ENCODE results near the gene PPP1R13B. TPM values are rescaled to one million over a fixed set of nuclear protein-coding genes. Genes with fewer than 3 reads are reported as not detected.

The PPP1R13B gene
- total and polyA plus RNA-seq, 2 experiments from 2014 or later: 2.0 to 8.5 TPM

DNA sequence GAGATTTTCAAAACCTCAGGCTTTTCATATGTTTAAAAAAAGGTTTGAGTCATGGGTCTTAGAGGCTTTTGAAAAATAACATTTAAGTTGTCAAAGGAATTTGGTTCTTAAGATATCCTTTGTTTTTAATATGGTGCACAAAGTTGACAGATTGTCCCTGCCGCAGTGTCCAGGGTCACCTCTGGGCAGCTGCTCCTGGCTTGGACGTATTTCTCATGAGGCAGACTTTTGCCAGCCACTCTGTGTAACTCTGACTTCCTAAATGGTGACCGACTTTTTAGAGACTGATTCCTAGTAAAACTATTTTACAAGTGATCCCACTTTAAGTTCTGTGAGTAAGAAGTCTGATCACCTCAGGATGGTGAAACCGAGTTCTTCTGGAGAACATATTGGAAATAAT lies 159.7 kb downstream of the PPP1R13B start:
- Histone ChIP-seq H3K4me3 (no peak overlapping the region), H3F3A (replicated peaks; ENCODE audit: low read depth) (peaks cover 4% of the 10 kb centered on the region; the same call in 1 of the 2 replicates), H3K4me2 (no peak overlapping the region), H4K20me1 (replicated peaks; ENCODE audit: insufficient read depth) (peaks cover 29% of the 10 kb centered on the region), H3K79me2 (replicated peaks; ENCODE audit: insufficient read depth) (peaks cover 37% of the 10 kb centered on the region), H3K27ac (ENCODE audit: low read depth) (no peak overlapping the region), H3K36me3 (ENCODE audit: insufficient read depth) (peaks cover 39% of the 10 kb centered on the region), H3K27me3 (ENCODE audit: insufficient read depth) (no peaks in the 10 kb centered on the region), H2AFZ (no peak overlapping the region), H3K9me2 (ENCODE audit: insufficient read depth) (no peaks in the 10 kb centered on the region), H3K4me1 (ENCODE audit: insufficient read depth) (no peaks in the 10 kb centered on the region)
- Mint-ChIP-seq H3K36me3 (ENCODE audit: low read depth) (peaks cover 49% of the 10 kb centered on the region), H3K4me1 (peaks cover 3% of the 10 kb centered on the region; the same call in 2 of the 3 replicates), H3K27ac (no peak overlapping the region), H3K27me3 (ENCODE audit: insufficient read depth, low read depth, poor library complexity) (peaks cover 11% of the 10 kb centered on the region), H3K4me3 (no peak overlapping the region), H3K9me3 (no peaks in the 10 kb centered on the region)
- no peak for ATAC-seq
- DNase-seq (ENCODE audit: low spot score): no peak
- TF ChIP-seq ETS1 (IDR thresholded peaks at IDR 0.05) (no peak), ZNF331 (CRISPR knock-in tag; IDR thresholded peaks at IDR 0.05; ENCODE audit: low read depth) (no peak), POLR2AphosphoS5 (IDR thresholded peaks at IDR 0.05; ENCODE audit: low read depth) (no peak), ZNF114 (CRISPR knock-in tag; IDR thresholded peaks at IDR 0.05) (no peak), NANOG (IDR thresholded peaks at IDR 0.05; ENCODE audit: borderline replicate concordance) (no peak), CREB1 (CRISPR knock-in tag; IDR thresholded peaks at IDR 0.05; ENCODE audit: low read depth) (no peak), EZH2 (IDR thresholded peaks at IDR 0.05; ENCODE audit: low read depth, unreplicated experiment) (no peak), JUNB (IDR thresholded peaks at IDR 0.05; ENCODE audit: unreplicated experiment) (no peak), EZH2phosphoT487 (IDR thresholded peaks at IDR 0.05; ENCODE audit: unreplicated experiment) (no peak), ZNF462 (CRISPR knock-in tag; IDR thresholded peaks at IDR 0.05) (no peak), REST (IDR thresholded peaks at IDR 0.05; ENCODE audit: unreplicated experiment) (no peak), CTCF (conservative IDR thresholded peaks at IDR 0.05; ENCODE audit: low read depth in 2 of 2) (no peak), STAT1 (IDR thresholded peaks at IDR 0.05; ENCODE audit: unreplicated experiment) (no peak)

All from GM23338 (cell line).